Activated naive CD8-positive, alpha-beta T cell treated with anti-CD3 and anti-CD28 coated beads, Interleukin-2, amount 10 ng/mL, durations not matched to agents 7 days and 5 days (primary cell): Measurements from ENCODE around the gene STKLD1. TPM values are rescaled to one million over a fixed set of nuclear protein-coding genes. Genes with fewer than 3 reads are reported as not detected.

Source experiments
- ATAC-seq: fragments of 150-1000 bp; cut with Tn5 transposase; one replicate; pipeline ENCODE4 v1.10.0; 2021; ENCODE audit warnings: low read depth, moderate library complexity
- POLR2A ChIA-PET: fragments of 350-600 bp; sonication (Branson Sonifier 250); formaldehyde crosslinking; loops from one replicate; lab custom pipeline; 2021; ENCODE audit warnings: antibody characterized with exemption; lab: Charles Lee
- DNase-seq: peaks from one replicate; pipeline ENCODE4 v3.0.0; 2021
- H3K27ac Mint-ChIP-seq: one replicate; pipeline ENCODE4 v1.8.0; 2022; ENCODE audit warnings: mild to moderate bottlenecking, mixed read lengths
- H3K27me3 Mint-ChIP-seq: one replicate; pipeline ENCODE4 v1.8.0; 2022; ENCODE audit warnings: mild to moderate bottlenecking, moderate library complexity, mixed read lengths
- H3K36me3 Mint-ChIP-seq: one replicate; pipeline ENCODE4 v1.8.0; 2021; ENCODE audit warnings: mild to moderate bottlenecking, mixed read lengths
- H3K4me1 Mint-ChIP-seq: one replicate; pipeline ENCODE4 v1.8.0; 2021; ENCODE audit warnings: mixed read lengths
- H3K4me3 Mint-ChIP-seq: one replicate; pipeline ENCODE4 v1.8.0; 2022; ENCODE audit warnings: mild to moderate bottlenecking, moderate library complexity, mixed read lengths
- H3K9me3 Mint-ChIP-seq: one replicate; pipeline ENCODE4 v1.8.0; 2021; ENCODE audit warnings: mixed read lengths
- total RNA-seq, 2 experiments: library from RNA; stranded (reverse); gene quantifications; one replicate each; pipeline ENCODE4 v1.2.3, GENCODE V29; 2021

STKLD1 gene
- total RNA-seq, 2 experiments from 2014 or later = 0.17 to 0.91 TPM

- H3K27ac Mint-ChIP-seq = peak overlapping the region; percentile 68
- ATAC-seq = no peak
- peak overlapping the region; percentile 89 for H3K4me3 Mint-ChIP-seq
- peaks cover 9% of the 10 kb centered on the region for H3K36me3 Mint-ChIP-seq
- no peaks in the 10 kb centered on the region for H3K27me3 Mint-ChIP-seq
- no peaks in the 10 kb centered on the region for H3K9me3 Mint-ChIP-seq
- POLR2A ChIA-PET = interaction anchor here (0.9 to 8.3 kb wide), 4 partner anchors 10 to 171 kb away, joined by 3 to 162 read pairs (median 20); partner anchors contain the start of genes MED22, RPL7A and STKLD1
- peaks cover 31% of the 10 kb centered on the region for H3K4me1 Mint-ChIP-seq
- DNase-seq = no peak
Observed at GRCh38 chr9:133357656-133358055, 18.5 kb upstream of the STKLD1 start.

GRCh38 chr9:133359399-133360175, 16.6 kb upstream of the STKLD1 start:
- peak overlapping the region; percentile 56 for H3K27ac Mint-ChIP-seq
- no peak for DNase-seq
- peaks cover 15% of the 10 kb centered on the region for H3K36me3 Mint-ChIP-seq
- H3K4me3 Mint-ChIP-seq = no peak overlapping the region
- no peak for ATAC-seq
- POLR2A ChIA-PET = interaction anchor here (0.7 to 8.3 kb wide), 3 partner anchors 9 to 13 kb away, joined by 3 to 162 read pairs (median 3); no protein-coding TSS in a partner anchor
- H3K27me3 Mint-ChIP-seq = no peaks in the 10 kb centered on the region
- peaks cover 29% of the 10 kb centered on the region for H3K4me1 Mint-ChIP-seq
- no peaks in the 10 kb centered on the region for H3K9me3 Mint-ChIP-seq

GRCh38 chr9:133360400-133361393, 15.5 kb upstream of the STKLD1 start:
- Mint-ChIP-seq H3K27ac (peak overlapping the region; percentile 62), H3K27me3 (no peaks in the 10 kb centered on the region), H3K9me3 (no peaks in the 10 kb centered on the region), H3K4me1 (peaks cover 31% of the 10 kb centered on the region), H3K36me3 (peaks cover 18% of the 10 kb centered on the region), H3K4me3 (no peak overlapping the region)
- POLR2A ChIA-PET = interaction anchor here (1.0 to 8.3 kb wide), 2 partner anchors 10 to 12 kb away, joined by 3 to 162 read pairs; no protein-coding TSS in a partner anchor
- DNase-seq = no peak
- ATAC-seq = no peak

GRCh38 chr9:133361507-133362092, 14.6 kb upstream of the STKLD1 start:
- DNase-seq = no peak
- no peaks in the 10 kb centered on the region for H3K27me3 Mint-ChIP-seq
- no peak for ATAC-seq
- no peak overlapping the region for H3K27ac Mint-ChIP-seq
- H3K4me1 Mint-ChIP-seq = peaks cover 31% of the 10 kb centered on the region
- H3K36me3 Mint-ChIP-seq = peaks cover 24% of the 10 kb centered on the region
- POLR2A ChIA-PET = interaction anchor here (1.4 kb wide), 1 partner anchor 13 kb away, joined by 6 read pairs; the partner anchor contains the start of genes MED22 and RPL7A
- H3K9me3 Mint-ChIP-seq = no peaks in the 10 kb centered on the region
- H3K4me3 Mint-ChIP-seq = no peak overlapping the region

- Mint-ChIP-seq H3K4me3 (no peak overlapping the region), H3K9me3 (no peaks in the 10 kb centered on the region), H3K27ac (no peak overlapping the region), H3K4me1 (peaks cover 28% of the 10 kb centered on the region), H3K36me3 (peaks cover 24% of the 10 kb centered on the region), H3K27me3 (no peaks in the 10 kb centered on the region)
- POLR2A ChIA-PET = interaction anchor here (0.6 to 1.5 kb wide), 3 partner anchors 9 to 14 kb away, joined by 4 to 11 read pairs (median 6); partner anchors contain the start of genes MED22 and RPL7A
- DNase-seq (no peak), ATAC-seq (no peak)
Observed at GRCh38 chr9:133362359-133363044, 13.7 kb upstream of the STKLD1 start.

- Mint-ChIP-seq H3K27me3 (no peaks in the 10 kb centered on the region), H3K27ac (no peak overlapping the region), H3K36me3 (peaks cover 38% of the 10 kb centered on the region), H3K4me3 (no peak overlapping the region), H3K4me1 (peaks cover 42% of the 10 kb centered on the region), H3K9me3 (no peaks in the 10 kb centered on the region)
- POLR2A ChIA-PET = interaction anchor here (1.0 to 2.0 kb wide), 2 partner anchors 10 to 112 kb away, joined by 3 to 6 read pairs; partner anchors contain the start of genes SLC2A6, SURF1 and SURF2
- no peak for ATAC-seq
- DNase-seq = no peak
Observed at GRCh38 chr9:133366435-133366834, 9.7 kb upstream of the STKLD1 start.

GRCh38 chr9:133367221-133367620, 8.9 kb upstream of the STKLD1 start:
- Mint-ChIP-seq H3K4me1 (peaks cover 42% of the 10 kb centered on the region), H3K27ac (peak overlapping the region; percentile 53), H3K9me3 (no peaks in the 10 kb centered on the region), H3K4me3 (no peak overlapping the region), H3K27me3 (no peaks in the 10 kb centered on the region), H3K36me3 (peaks cover 39% of the 10 kb centered on the region)
- POLR2A ChIA-PET = interaction anchor here (1.0 to 2.0 kb wide), 2 partner anchors 11 to 111 kb away, joined by 3 to 6 read pairs; partner anchors contain the start of genes SLC2A6, SURF1 and SURF2
- DNase-seq (no peak), ATAC-seq (no peak)

- no peak for DNase-seq
- ATAC-seq = no peak
- no peak overlapping the region for H3K4me3 Mint-ChIP-seq
- POLR2A ChIA-PET = interaction anchor here (2.0 kb wide), 1 partner anchor 12 kb away, joined by 6 read pairs; the partner anchor contains the start of genes SURF1 and SURF2
- H3K9me3 Mint-ChIP-seq = no peaks in the 10 kb centered on the region
- peaks cover 47% of the 10 kb centered on the region for H3K4me1 Mint-ChIP-seq
- peaks cover 43% of the 10 kb centered on the region for H3K36me3 Mint-ChIP-seq
- H3K27ac Mint-ChIP-seq = peak overlapping the region; percentile 93
- no peaks in the 10 kb centered on the region for H3K27me3 Mint-ChIP-seq
Observed at GRCh38 chr9:133367778-133368177, 8.4 kb upstream of the STKLD1 start.

GRCh38 chr9:133368249-133368881, 7.8 kb upstream of the STKLD1 start:
- ATAC-seq (no peak), DNase-seq (no peak)
- POLR2A ChIA-PET = no interaction called here
- H3K4me3 Mint-ChIP-seq = peak overlapping the region; percentile 57
- H3K9me3 Mint-ChIP-seq = no peaks in the 10 kb centered on the region
- H3K4me1 Mint-ChIP-seq = peaks cover 52% of the 10 kb centered on the region
- H3K27ac Mint-ChIP-seq = peak overlapping the region; percentile 93
- H3K27me3 Mint-ChIP-seq = no peaks in the 10 kb centered on the region
- H3K36me3 Mint-ChIP-seq = peaks cover 43% of the 10 kb centered on the region

- Mint-ChIP-seq H3K36me3 (peaks cover 39% of the 10 kb centered on the region), H3K4me1 (peaks cover 57% of the 10 kb centered on the region), H3K27ac (peak overlapping the region; percentile 93), H3K9me3 (no peaks in the 10 kb centered on the region), H3K4me3 (peak overlapping the region; percentile 82), H3K27me3 (no peaks in the 10 kb centered on the region)
- POLR2A ChIA-PET = interaction anchor here (6.7 to 7.1 kb wide), 2 partner anchors 13 to 20 kb away, joined by 147 to 162 read pairs; partner anchors contain the start of genes MED22, RPL7A, SURF1 and SURF2
- ATAC-seq = no peak
- no peak for DNase-seq
Observed at GRCh38 chr9:133369422-133369821, 6.7 kb upstream of the STKLD1 start.

- Mint-ChIP-seq H3K36me3 (peaks cover 40% of the 10 kb centered on the region), H3K27me3 (no peaks in the 10 kb centered on the region), H3K4me3 (peak overlapping the region; percentile 82), H3K4me1 (peaks cover 59% of the 10 kb centered on the region), H3K27ac (peak overlapping the region; percentile 93), H3K9me3 (no peaks in the 10 kb centered on the region)
- no peak for DNase-seq
- POLR2A ChIA-PET = interaction anchor here (1.4 to 7.1 kb wide), 4 partner anchors 13 to 339 kb away, joined by 4 to 162 read pairs (median 76); partner anchors contain the start of genes GTF3C5, MED22, RPL7A and SURF1
- no peak for ATAC-seq
Observed at GRCh38 chr9:133369933-133370332, 6.2 kb upstream of the STKLD1 start.
